ENCODE data around the gene USPL1.

USPL1 gene

GRCh38 chr13:30676672-30677071 is 59.0 kb downstream of the USPL1 start:
- H3K36me3 ChIP-seq (ENCODE audit: control insufficient read depth in 2 of 2, insufficient read depth in 2 of 2, low read length in 2 of 2) = no peaks in the 10 kb centered on the region
- no peak overlapping the region for H3K4me3 ChIP-seq (ENCODE audit: low read length in 2 of 2)
- H3K4me1 ChIP-seq (ENCODE audit: control insufficient read depth, insufficient read depth, low read length) = peaks cover 14% of the 10 kb centered on the region
- no peaks in the 10 kb centered on the region for H3K27me3 ChIP-seq (ENCODE audit: control insufficient read depth in 1 of 2, insufficient read depth in 2 of 2, low read length in 2 of 2)
- H3K9ac ChIP-seq (ENCODE audit: low read length in 2 of 2) = no peak overlapping the region
- H3K9me3 ChIP-seq (ENCODE audit: control insufficient read depth in 2 of 2, low read length in 2 of 2) = no peaks in the 10 kb centered on the region
- H3K27ac ChIP-seq (ENCODE audit: low read length) = no peak overlapping the region

GRCh38 chr13:30679483-30680330 is 62.0 kb downstream of the USPL1 start:
- Histone ChIP-seq H3K27me3 (ENCODE audit: control insufficient read depth in 1 of 2, insufficient read depth in 2 of 2, low read length in 2 of 2) (no peaks in the 10 kb centered on the region), H3K36me3 (ENCODE audit: control insufficient read depth in 2 of 2, insufficient read depth in 2 of 2, low read length in 2 of 2) (no peaks in the 10 kb centered on the region), H3K4me1 (ENCODE audit: control insufficient read depth, insufficient read depth, low read length) (no peaks in the 10 kb centered on the region), H3K27ac (ENCODE audit: low read length) (no peak overlapping the region), H3K9me3 (ENCODE audit: control insufficient read depth in 2 of 2, low read length in 2 of 2) (no peaks in the 10 kb centered on the region), H3K4me3 (ENCODE audit: low read length in 2 of 2) (no peak overlapping the region), H3K9ac (ENCODE audit: low read length in 2 of 2) (no peak overlapping the region)

- peak overlapping the region in 1 of 2 donors; percentile 21 for H3K9ac ChIP-seq (ENCODE audit: low read length in 2 of 2)
- H3K27me3 ChIP-seq (ENCODE audit: control insufficient read depth in 1 of 2, insufficient read depth in 2 of 2, low read length in 2 of 2) = no peaks in the 10 kb centered on the region
- H3K4me1 ChIP-seq (ENCODE audit: control insufficient read depth, insufficient read depth, low read length) = no peaks in the 10 kb centered on the region
- no peaks in the 10 kb centered on the region for H3K9me3 ChIP-seq (ENCODE audit: control insufficient read depth in 2 of 2, low read length in 2 of 2)
- no peak overlapping the region for H3K27ac ChIP-seq (ENCODE audit: low read length)
- no peaks in the 10 kb centered on the region for H3K36me3 ChIP-seq (ENCODE audit: control insufficient read depth in 2 of 2, insufficient read depth in 2 of 2, low read length in 2 of 2)
- no peak overlapping the region for H3K4me3 ChIP-seq (ENCODE audit: low read length in 2 of 2)
Measured at GRCh38 chr13:30681843-30682242, 64.1 kb downstream of the USPL1 start.

GRCh38 chr13:30685320-30685859 is 67.7 kb downstream of the USPL1 start:
- no peak overlapping the region for H3K9ac ChIP-seq (ENCODE audit: low read length in 2 of 2)
- no peaks in the 10 kb centered on the region for H3K9me3 ChIP-seq (ENCODE audit: control insufficient read depth in 2 of 2, low read length in 2 of 2)
- no peaks in the 10 kb centered on the region for H3K27me3 ChIP-seq (ENCODE audit: control insufficient read depth in 1 of 2, insufficient read depth in 2 of 2, low read length in 2 of 2)
- no peak overlapping the region for H3K4me3 ChIP-seq (ENCODE audit: low read length in 2 of 2)
- no peaks in the 10 kb centered on the region for H3K4me1 ChIP-seq (ENCODE audit: control insufficient read depth, insufficient read depth, low read length)
- no peaks in the 10 kb centered on the region for H3K36me3 ChIP-seq (ENCODE audit: control insufficient read depth in 2 of 2, insufficient read depth in 2 of 2, low read length in 2 of 2)
- no peak overlapping the region for H3K27ac ChIP-seq (ENCODE audit: low read length)

- Histone ChIP-seq H3K27ac (ENCODE audit: low read length) (no peak overlapping the region), H3K9ac (ENCODE audit: low read length in 2 of 2) (no peak overlapping the region), H3K4me3 (ENCODE audit: low read length in 2 of 2) (no peak overlapping the region), H3K9me3 (ENCODE audit: control insufficient read depth in 2 of 2, low read length in 2 of 2) (no peaks in the 10 kb centered on the region), H3K4me1 (ENCODE audit: control insufficient read depth, insufficient read depth, low read length) (peaks cover 4% of the 10 kb centered on the region), H3K27me3 (ENCODE audit: control insufficient read depth in 1 of 2, insufficient read depth in 2 of 2, low read length in 2 of 2) (no peaks in the 10 kb centered on the region), H3K36me3 (ENCODE audit: control insufficient read depth in 2 of 2, insufficient read depth in 2 of 2, low read length in 2 of 2) (no peaks in the 10 kb centered on the region)
Measured at GRCh38 chr13:30685987-30686386, 68.3 kb downstream of the USPL1 start.

GRCh38 chr13:30687601-30688000 is 69.9 kb downstream of the USPL1 start:
- H3K9ac ChIP-seq (ENCODE audit: low read length in 2 of 2) = no peak overlapping the region
- no peaks in the 10 kb centered on the region for H3K27me3 ChIP-seq (ENCODE audit: control insufficient read depth in 1 of 2, insufficient read depth in 2 of 2, low read length in 2 of 2)
- peaks cover 4% of the 10 kb centered on the region for H3K4me1 ChIP-seq (ENCODE audit: control insufficient read depth, insufficient read depth, low read length)
- H3K27ac ChIP-seq (ENCODE audit: low read length) = no peak overlapping the region
- H3K4me3 ChIP-seq (ENCODE audit: low read length in 2 of 2) = no peak overlapping the region
- H3K36me3 ChIP-seq (ENCODE audit: control insufficient read depth in 2 of 2, insufficient read depth in 2 of 2, low read length in 2 of 2) = no peaks in the 10 kb centered on the region
- no peaks in the 10 kb centered on the region for H3K9me3 ChIP-seq (ENCODE audit: control insufficient read depth in 2 of 2, low read length in 2 of 2)

- H3K4me1 ChIP-seq (ENCODE audit: control insufficient read depth, insufficient read depth, low read length) = peaks cover 4% of the 10 kb centered on the region
- no peaks in the 10 kb centered on the region for H3K27me3 ChIP-seq (ENCODE audit: control insufficient read depth in 1 of 2, insufficient read depth in 2 of 2, low read length in 2 of 2)
- H3K4me3 ChIP-seq (ENCODE audit: low read length in 2 of 2) = peak overlapping the region; percentile 55 to 81
- H3K36me3 ChIP-seq (ENCODE audit: control insufficient read depth in 2 of 2, insufficient read depth in 2 of 2, low read length in 2 of 2) = no peaks in the 10 kb centered on the region
- H3K9ac ChIP-seq (ENCODE audit: low read length in 2 of 2) = no peak overlapping the region
- H3K9me3 ChIP-seq (ENCODE audit: control insufficient read depth in 2 of 2, low read length in 2 of 2) = no peaks in the 10 kb centered on the region
- no peak overlapping the region for H3K27ac ChIP-seq (ENCODE audit: low read length)
Measured at GRCh38 chr13:30689752-30690151, 72.0 kb downstream of the USPL1 start.

GRCh38 chr13:30690282-30691188 is 72.8 kb downstream of the USPL1 start:
- Histone ChIP-seq H3K9me3 (ENCODE audit: control insufficient read depth in 2 of 2, low read length in 2 of 2) (no peaks in the 10 kb centered on the region), H3K9ac (ENCODE audit: low read length in 2 of 2) (peak overlapping the region; percentile 30 to 74), H3K27ac (ENCODE audit: low read length) (peak overlapping the region; percentile 37), H3K36me3 (ENCODE audit: control insufficient read depth in 2 of 2, insufficient read depth in 2 of 2, low read length in 2 of 2) (no peaks in the 10 kb centered on the region), H3K4me3 (ENCODE audit: low read length in 2 of 2) (peak overlapping the region; percentile 55 to 81), H3K4me1 (ENCODE audit: control insufficient read depth, insufficient read depth, low read length) (peaks cover 4% of the 10 kb centered on the region), H3K27me3 (ENCODE audit: control insufficient read depth in 1 of 2, insufficient read depth in 2 of 2, low read length in 2 of 2) (no peaks in the 10 kb centered on the region)

GRCh38 chr13:30692113-30692512 is 74.4 kb downstream of the USPL1 start:
- peaks cover 10% of the 10 kb centered on the region for H3K4me1 ChIP-seq (ENCODE audit: control insufficient read depth, insufficient read depth, low read length)
- no peaks in the 10 kb centered on the region for H3K27me3 ChIP-seq (ENCODE audit: control insufficient read depth in 1 of 2, insufficient read depth in 2 of 2, low read length in 2 of 2)
- H3K36me3 ChIP-seq (ENCODE audit: control insufficient read depth in 2 of 2, insufficient read depth in 2 of 2, low read length in 2 of 2) = no peaks in the 10 kb centered on the region
- H3K4me3 ChIP-seq (ENCODE audit: low read length in 2 of 2) = no peak overlapping the region
- no peak overlapping the region for H3K9ac ChIP-seq (ENCODE audit: low read length in 2 of 2)
- no peak overlapping the region for H3K27ac ChIP-seq (ENCODE audit: low read length)
- H3K9me3 ChIP-seq (ENCODE audit: control insufficient read depth in 2 of 2, low read length in 2 of 2) = no peaks in the 10 kb centered on the region

- no peak overlapping the region for H3K27ac ChIP-seq (ENCODE audit: low read length)
Measured at GRCh38 chr13:30696278-30697176, 78.8 kb downstream of the USPL1 start.

More at GRCh38 chr13:30696278-30697176, 78.8 kb downstream of the USPL1 start:
- H3K9me3 ChIP-seq (ENCODE audit: control insufficient read depth in 2 of 2, low read length in 2 of 2) = no peaks in the 10 kb centered on the region
- no peak overlapping the region for H3K4me3 ChIP-seq (ENCODE audit: low read length in 2 of 2)
- no peak overlapping the region for H3K9ac ChIP-seq (ENCODE audit: low read length in 2 of 2)
- H3K36me3 ChIP-seq (ENCODE audit: control insufficient read depth in 2 of 2, insufficient read depth in 2 of 2, low read length in 2 of 2) = no peaks in the 10 kb centered on the region
- H3K27me3 ChIP-seq (ENCODE audit: control insufficient read depth in 1 of 2, insufficient read depth in 2 of 2, low read length in 2 of 2) = peaks cover 0 to 3% of the 10 kb centered on the region in 2 donors
- peaks cover 6% of the 10 kb centered on the region for H3K4me1 ChIP-seq (ENCODE audit: control insufficient read depth, insufficient read depth, low read length)
